Measurements from ENCODE around the gene FRYL.

The FRYL gene

GRCh38 chr4:48498895-48499294, 281.2 kb downstream of the FRYL start:
- no peaks in the 10 kb centered on the region for H3K9me3 Mint-ChIP-seq
- H3K4me3 Mint-ChIP-seq, result no peak overlapping the region
- H3K27me3 Mint-ChIP-seq (ENCODE audit: low read depth), result no peaks in the 10 kb centered on the region
- no peak overlapping the region for H3K27ac Mint-ChIP-seq
- H3K36me3 Mint-ChIP-seq (ENCODE audit: low read depth), result peaks cover 19% of the 10 kb centered on the region
- peaks cover 7% of the 10 kb centered on the region for H3K4me1 Mint-ChIP-seq (ENCODE audit: low read depth)

GRCh38 chr4:48495941-48496340, 284.1 kb downstream of the FRYL start:
- no peak overlapping the region for H3K27ac Mint-ChIP-seq
- H3K36me3 Mint-ChIP-seq (ENCODE audit: low read depth), result peaks cover 13% of the 10 kb centered on the region
- peaks cover 23% of the 10 kb centered on the region for H3K27me3 Mint-ChIP-seq (ENCODE audit: low read depth)

GRCh38 chr4:48493452-48494100, 286.5 kb downstream of the FRYL start:
- H3K4me1 Mint-ChIP-seq (ENCODE audit: low read depth), result no peaks in the 10 kb centered on the region
- no peak overlapping the region for H3K27ac Mint-ChIP-seq
- no peak overlapping the region for H3K4me3 Mint-ChIP-seq
- no peaks in the 10 kb centered on the region for H3K9me3 Mint-ChIP-seq
- peaks cover under 1% of the 10 kb centered on the region for H3K36me3 Mint-ChIP-seq (ENCODE audit: low read depth)
- peaks cover 38% of the 10 kb centered on the region for H3K27me3 Mint-ChIP-seq (ENCODE audit: low read depth)

More at GRCh38 chr4:48495941-48496340, 284.1 kb downstream of the FRYL start:
- H3K9me3 Mint-ChIP-seq, result no peaks in the 10 kb centered on the region
- no peak overlapping the region for H3K4me3 Mint-ChIP-seq
- H3K4me1 Mint-ChIP-seq (ENCODE audit: low read depth), result peaks cover 4% of the 10 kb centered on the region

GRCh38 chr4:48491514-48492176, 288.4 kb downstream of the FRYL start:
- Mint-ChIP-seq H3K27ac (no peak overlapping the region), H3K4me1 (ENCODE audit: low read depth) (no peaks in the 10 kb centered on the region), H3K36me3 (ENCODE audit: low read depth) (no peaks in the 10 kb centered on the region), H3K9me3 (no peaks in the 10 kb centered on the region), H3K27me3 (ENCODE audit: low read depth) (peaks cover 53% of the 10 kb centered on the region), H3K4me3 (no peak overlapping the region)

- no peak overlapping the region for H3K27ac Mint-ChIP-seq
- no peaks in the 10 kb centered on the region for H3K4me1 Mint-ChIP-seq (ENCODE audit: low read depth)
- peaks cover 57% of the 10 kb centered on the region for H3K27me3 Mint-ChIP-seq (ENCODE audit: low read depth)
- H3K9me3 Mint-ChIP-seq, result no peaks in the 10 kb centered on the region
- no peak overlapping the region for H3K4me3 Mint-ChIP-seq
- H3K36me3 Mint-ChIP-seq (ENCODE audit: low read depth), result no peaks in the 10 kb centered on the region
Measured at GRCh38 chr4:48490680-48491513, 289.2 kb downstream of the FRYL start.

GRCh38 chr4:48490012-48490679, 289.9 kb downstream of the FRYL start, which contains the start of gene ZAR1:
Gene ZAR1 (plus strand): TSS chr4:48490252. CDS start chr4:48490292, 40 bp downstream.
- Mint-ChIP-seq H3K27ac (no peak within 1 kb of the TSS), H3K36me3 (ENCODE audit: low read depth) (no peaks in the 10 kb centered on the region), H3K4me3 (no peak within 1 kb of the TSS), H3K4me1 (ENCODE audit: low read depth) (no peaks in the 10 kb centered on the region), H3K27me3 (ENCODE audit: low read depth) (peaks cover 65% of the 10 kb centered on the region), H3K9me3 (no peaks in the 10 kb centered on the region)

GRCh38 chr4:48489683-48490011, 290.4 kb downstream of the FRYL start:
- Mint-ChIP-seq H3K27me3 (ENCODE audit: low read depth) (peaks cover 70% of the 10 kb centered on the region), H3K9me3 (no peaks in the 10 kb centered on the region), H3K4me1 (ENCODE audit: low read depth) (peaks cover 4% of the 10 kb centered on the region), H3K36me3 (ENCODE audit: low read depth) (peaks cover 4% of the 10 kb centered on the region), H3K27ac (no peak overlapping the region), H3K4me3 (no peak overlapping the region)

GRCh38 chr4:48484494-48485168, 295.4 kb downstream of the FRYL start:
- H3K9me3 Mint-ChIP-seq, result no peaks in the 10 kb centered on the region
- H3K27ac Mint-ChIP-seq, result no peak overlapping the region
- peaks cover 19% of the 10 kb centered on the region for H3K4me1 Mint-ChIP-seq (ENCODE audit: low read depth)
- H3K36me3 Mint-ChIP-seq (ENCODE audit: low read depth), result peaks cover 6% of the 10 kb centered on the region
- peak overlapping the region; percentile 68 for H3K4me3 Mint-ChIP-seq
- peaks cover 80% of the 10 kb centered on the region for H3K27me3 Mint-ChIP-seq (ENCODE audit: low read depth)

- Mint-ChIP-seq H3K27ac (no peak overlapping the region), H3K4me1 (ENCODE audit: low read depth) (peaks cover 19% of the 10 kb centered on the region), H3K4me3 (peak overlapping the region; percentile 68), H3K9me3 (no peaks in the 10 kb centered on the region), H3K27me3 (ENCODE audit: low read depth) (peaks cover 73% of the 10 kb centered on the region), H3K36me3 (ENCODE audit: low read depth) (peaks cover 6% of the 10 kb centered on the region)
Measured at GRCh38 chr4:48483777-48484493, 296.1 kb downstream of the FRYL start.

- H3K4me3 Mint-ChIP-seq, result peak within 1 kb of the TSS; percentile 68
- no peak within 1 kb of the TSS for H3K27ac Mint-ChIP-seq
- H3K36me3 Mint-ChIP-seq (ENCODE audit: low read depth), result peaks cover 6% of the 10 kb centered on the region
- peaks cover 70% of the 10 kb centered on the region for H3K27me3 Mint-ChIP-seq (ENCODE audit: low read depth)
- no peaks in the 10 kb centered on the region for H3K9me3 Mint-ChIP-seq
- peaks cover 19% of the 10 kb centered on the region for H3K4me1 Mint-ChIP-seq (ENCODE audit: low read depth)
Measured at GRCh38 chr4:48483006-48483776, 296.9 kb downstream of the FRYL start, which contains the start of gene SLC10A4. Gene SLC10A4 (plus strand): TSS chr4:48483343. CDS start chr4:48483562, 219 bp downstream.

GRCh38 chr4:48481581-48481980, 298.5 kb downstream of the FRYL start:
- Mint-ChIP-seq H3K4me1 (ENCODE audit: low read depth) (peaks cover 19% of the 10 kb centered on the region), H3K27ac (no peak overlapping the region), H3K4me3 (no peak overlapping the region), H3K36me3 (ENCODE audit: low read depth) (peaks cover 6% of the 10 kb centered on the region), H3K27me3 (ENCODE audit: low read depth) (peaks cover 59% of the 10 kb centered on the region), H3K9me3 (no peaks in the 10 kb centered on the region)

GRCh38 chr4:48478273-48478672, 301.8 kb downstream of the FRYL start:
- peaks cover 7% of the 10 kb centered on the region for H3K4me1 Mint-ChIP-seq (ENCODE audit: low read depth)
- H3K36me3 Mint-ChIP-seq (ENCODE audit: low read depth), result no peaks in the 10 kb centered on the region
- H3K27me3 Mint-ChIP-seq (ENCODE audit: low read depth), result peaks cover 39% of the 10 kb centered on the region

GRCh38 chr4:48475770-48476169, 304.3 kb downstream of the FRYL start:
- Mint-ChIP-seq H3K27ac (no peak overlapping the region), H3K27me3 (ENCODE audit: low read depth) (peaks cover 21% of the 10 kb centered on the region), H3K4me1 (ENCODE audit: low read depth) (no peaks in the 10 kb centered on the region), H3K9me3 (no peaks in the 10 kb centered on the region), H3K36me3 (ENCODE audit: low read depth) (no peaks in the 10 kb centered on the region), H3K4me3 (no peak overlapping the region)

More at GRCh38 chr4:48478273-48478672, 301.8 kb downstream of the FRYL start:
- no peaks in the 10 kb centered on the region for H3K9me3 Mint-ChIP-seq
- H3K27ac Mint-ChIP-seq, result no peak overlapping the region
- no peak overlapping the region for H3K4me3 Mint-ChIP-seq
